Umbilical cord (tissue), 2 donors: ENCODE results near the gene CCDC51. TPM values are rescaled to one million over a fixed set of nuclear protein-coding genes. Genes with fewer than 3 reads are reported as not detected.
"Not testable (repeated sequence)": the region's sequence is repeated elsewhere in the genome, so short reads cannot be mapped to it uniquely, and the experiment has no call there.

Experiments used
- DNase-seq: peaks from one replicate; pipeline ENCODE4 v3.0.0-alpha.2; 2015; ENCODE audit warnings: low spot score
- total RNA-seq: library from RNA; depleted of rRNA; stranded (reverse); fragments of >200 nt; gene quantifications from one replicate; pipeline ENCODE4 v1.2.3, GENCODE V29; 2014; ENCODE audit warnings: low replicate concordance; ENCODE audit not compliant: insufficient read depth

CCDC51 gene
- total RNA-seq = 4.8 TPM

- DNase-seq = peak; percentile 99
Measured at GRCh38 chr3:48439820-48440589, at the start of gene CCDC51, which contains the start of gene TMA7. TSS of gene CCDC51 (minus strand) at chr3:48440119. CDS start at chr3:48435128, 4,991 bp downstream. TSS of gene TMA7 (plus strand) at chr3:48440257. CDS start at chr3:48440297, 40 bp downstream.

GRCh38 chr3:48486952-48487351 lies 47.0 kb upstream of the CCDC51 start:
- DNase-seq = no peak

GRCh38 chr3:48482822-48483221 lies 42.9 kb upstream of the CCDC51 start:
- not testable (repeated sequence) for DNase-seq

- DNase-seq = not testable (repeated sequence)
Measured at GRCh38 chr3:48480891-48481290, 41.0 kb upstream of the CCDC51 start.

- no peak for DNase-seq
Measured at GRCh38 chr3:48478626-48479555, 39.0 kb upstream of the CCDC51 start.

GRCh38 chr3:48477959-48478520 lies 38.1 kb upstream of the CCDC51 start:
- DNase-seq = no peak

DNA sequence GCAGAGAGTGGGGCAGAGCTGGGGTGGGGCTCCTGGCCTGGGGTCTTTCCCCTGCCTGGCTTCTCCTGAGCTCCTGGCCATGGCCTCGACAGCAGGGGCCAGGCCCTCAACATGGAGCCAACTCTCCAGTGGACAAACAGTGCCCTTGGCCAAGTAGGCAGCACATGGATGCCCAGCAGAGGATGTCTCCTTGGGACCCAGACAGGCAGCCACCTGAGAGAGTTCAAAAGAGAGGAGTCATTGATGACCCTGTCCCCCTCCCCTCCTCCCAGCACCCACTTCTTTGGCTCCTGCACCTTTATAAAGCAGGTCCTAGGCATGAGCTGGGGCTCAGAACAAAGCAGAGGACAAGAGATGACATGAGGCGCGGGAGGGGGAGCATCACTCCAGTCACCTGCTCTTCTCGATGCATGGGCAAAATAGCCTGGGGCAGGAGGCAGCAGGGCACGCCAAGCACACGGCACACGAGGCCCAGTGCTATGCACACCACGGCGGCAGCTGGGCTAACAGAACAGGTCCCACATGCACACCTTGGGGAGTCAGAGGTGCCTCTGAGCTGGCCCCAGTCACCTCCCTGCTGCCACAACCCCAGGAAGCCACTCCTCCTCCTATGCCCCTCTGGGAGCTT lies 36.6 kb upstream of the CCDC51 start:
- no peak for DNase-seq

DNA sequence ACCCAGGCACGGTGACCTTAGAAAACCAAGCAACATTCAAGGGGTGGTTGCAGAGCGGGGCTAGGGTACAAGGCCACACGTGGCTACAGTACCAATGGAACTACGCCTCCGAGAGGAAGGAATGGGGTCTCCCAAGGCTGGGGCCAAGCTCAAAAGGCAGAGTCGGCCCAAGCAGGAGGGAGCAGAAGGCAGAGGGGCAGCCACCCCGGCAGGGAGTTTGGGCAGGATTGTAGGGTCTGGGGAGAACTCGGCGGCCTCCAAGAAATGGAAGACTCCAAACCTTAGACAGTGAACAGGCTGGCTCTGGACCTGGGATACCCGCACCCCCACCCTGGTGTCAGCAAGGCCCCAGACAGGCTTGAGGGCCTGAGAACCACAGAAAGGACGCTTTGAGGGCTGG lies 35.3 kb upstream of the CCDC51 start:
- no peak for DNase-seq

DNA sequence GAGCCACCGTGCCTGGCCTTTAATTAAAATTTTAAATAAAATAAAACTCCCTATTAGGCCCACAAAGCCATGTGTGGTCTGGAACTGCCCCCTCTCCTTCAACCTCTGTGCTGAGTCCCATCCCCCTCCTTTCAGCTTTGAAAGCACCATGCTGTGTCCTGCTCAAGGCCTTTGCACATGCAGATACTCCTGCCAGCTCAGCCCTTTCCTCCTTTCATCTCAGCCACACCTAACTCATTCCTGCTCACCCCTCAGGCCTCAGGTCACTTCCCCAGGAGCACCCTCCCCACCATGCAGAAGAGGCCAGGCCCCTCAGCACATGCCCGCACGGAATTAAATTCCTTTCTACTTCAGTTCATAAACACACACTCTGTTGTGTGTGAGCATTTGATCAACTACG lies 34.7 kb upstream of the CCDC51 start:
- no peak for DNase-seq

- not testable (repeated sequence) for DNase-seq
Measured at GRCh38 chr3:48474031-48474430, 34.1 kb upstream of the CCDC51 start.

GRCh38 chr3:48473617-48473952 lies 33.7 kb upstream of the CCDC51 start:
- DNase-seq = no peak

GRCh38 chr3:48472923-48473616 lies 33.2 kb upstream of the CCDC51 start:
- DNase-seq = peak; percentile 98

DNA sequence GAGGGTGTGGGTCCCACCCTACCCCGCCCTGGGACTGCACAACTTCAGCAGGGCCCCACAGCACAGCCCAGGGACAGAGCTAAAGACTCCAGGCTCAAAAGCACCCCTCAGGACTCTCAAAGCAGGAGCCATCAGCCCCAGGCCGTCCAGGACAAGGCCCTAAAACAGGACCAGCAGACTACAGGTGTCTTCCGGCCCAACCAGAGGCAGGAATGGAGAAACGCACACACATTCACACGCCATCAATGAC lies 32.7 kb upstream of the CCDC51 start:
- no peak for DNase-seq

DNA sequence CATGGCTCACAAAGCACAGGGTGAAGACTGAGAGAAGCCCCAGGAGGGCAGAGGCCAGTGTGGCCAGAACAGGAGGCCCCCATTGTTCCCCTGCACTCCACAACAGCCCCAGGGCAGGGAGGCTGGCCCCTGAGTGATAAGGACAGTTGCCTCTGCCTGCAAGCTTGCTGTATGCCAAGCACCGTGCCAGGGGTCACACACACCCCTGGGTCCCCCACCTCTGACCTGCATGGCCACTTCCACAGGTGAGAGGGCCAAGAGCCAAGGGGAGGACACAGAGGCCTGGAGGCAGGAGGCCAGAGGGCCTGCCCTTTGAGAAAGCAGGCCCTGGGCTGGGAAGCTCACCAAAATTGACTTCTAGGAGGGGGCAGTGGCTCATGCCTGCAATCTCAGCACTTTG lies 30.4 kb upstream of the CCDC51 start:
- no peak for DNase-seq

- no peak for DNase-seq
Measured at GRCh38 chr3:48469046-48469915, 29.4 kb upstream of the CCDC51 start.

- DNase-seq = no peak
Measured at GRCh38 chr3:48468329-48468731, 28.4 kb upstream of the CCDC51 start.

DNA sequence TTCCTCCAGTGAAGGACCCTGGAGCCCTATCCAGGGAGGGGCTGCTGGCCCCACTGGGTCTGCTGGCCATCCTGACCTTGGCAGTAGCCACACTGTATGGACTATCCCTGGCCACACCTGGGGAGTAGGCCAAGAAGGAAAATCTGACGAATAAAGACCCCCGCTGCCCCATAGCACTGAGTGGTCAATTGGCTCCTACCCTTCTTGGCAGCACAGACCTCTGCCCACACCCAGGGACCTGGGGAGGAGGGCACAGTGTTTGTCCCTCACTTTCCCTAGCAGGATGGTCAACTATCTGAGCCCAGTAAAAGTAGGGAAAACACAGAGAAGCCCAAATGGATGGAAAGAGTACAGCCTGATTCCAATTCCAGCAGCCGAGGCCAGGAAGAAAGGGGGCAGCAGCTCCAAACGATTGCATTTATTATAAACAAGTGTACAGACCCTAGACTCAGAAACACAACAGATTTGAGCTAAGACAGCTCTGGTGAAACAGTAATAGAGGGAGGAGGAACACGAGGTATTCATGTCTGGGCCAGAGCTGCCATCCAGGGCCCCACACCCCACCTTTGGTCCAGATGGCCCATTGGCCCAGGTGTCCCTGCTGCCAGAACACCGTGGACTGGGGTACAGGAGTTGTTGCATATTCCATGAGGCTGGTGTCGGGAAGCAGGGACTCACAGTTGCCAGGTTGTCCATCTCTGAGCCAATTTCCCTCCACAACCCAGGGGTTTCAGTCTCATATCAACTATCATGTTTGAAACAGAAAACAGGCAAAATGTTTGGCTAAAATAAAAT lies 27.8 kb upstream of the CCDC51 start:
- no peak for DNase-seq

DNA sequence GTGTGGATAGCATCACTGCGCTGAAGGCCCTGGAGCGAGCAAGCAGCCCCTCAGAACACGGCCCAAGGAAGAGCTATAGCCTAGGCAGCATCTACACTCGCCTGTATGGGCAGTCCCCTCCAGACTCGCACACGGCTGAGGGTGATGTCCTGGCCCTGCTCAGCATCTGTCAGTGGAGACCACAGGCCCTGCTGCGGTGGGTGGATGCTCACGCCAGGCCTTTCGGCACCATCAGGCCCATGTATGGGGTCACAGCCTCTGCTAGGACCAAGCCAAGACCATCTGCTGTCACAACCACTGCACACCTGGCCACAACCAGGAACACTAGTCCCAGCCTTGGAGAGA lies 27.2 kb upstream of the CCDC51 start:
- no peak for DNase-seq

DNA sequence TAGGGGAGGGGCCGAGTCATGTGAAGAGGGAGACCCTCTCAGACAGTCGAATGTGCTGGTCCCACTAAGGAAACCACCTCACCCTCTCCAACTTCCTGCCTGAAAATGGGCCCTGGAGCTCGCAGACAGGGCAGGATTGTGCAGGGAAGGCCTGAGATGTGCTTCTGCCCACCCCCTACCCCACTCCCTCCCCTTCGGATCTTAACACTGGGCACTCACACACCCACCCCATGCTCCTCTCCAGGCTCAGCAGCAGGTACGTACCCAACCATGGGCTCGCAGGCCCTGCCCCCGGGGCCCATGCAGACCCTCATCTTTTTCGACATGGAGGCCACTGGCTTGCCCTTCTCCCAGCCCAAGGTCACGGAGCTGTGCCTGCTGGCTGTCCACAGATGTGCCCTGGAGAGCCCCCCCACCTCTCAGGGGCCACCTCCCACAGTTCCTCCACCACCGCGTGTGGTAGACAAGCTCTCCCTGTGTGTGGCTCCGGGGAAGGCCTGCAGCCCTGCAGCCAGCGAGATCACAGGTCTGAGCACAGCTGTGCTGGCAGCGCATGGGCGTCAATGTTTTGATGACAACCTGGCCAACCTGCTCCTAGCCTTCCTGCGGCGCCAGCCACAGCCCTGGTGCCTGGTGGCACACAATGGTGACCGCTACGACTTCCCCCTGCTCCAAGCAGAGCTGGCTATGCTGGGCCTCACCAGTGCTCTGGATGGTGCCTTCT lies 26.6 kb upstream of the CCDC51 start:
- DNase-seq = no peak
